ENCODE data around the gene ZCCHC24. TPM values are rescaled to one million over a fixed set of nuclear protein-coding genes. Genes with fewer than 3 reads are reported as not detected.

ZCCHC24 gene
- total RNA-seq, 1 donor from 2014 or later: 6.3 TPM

Other genes starting within 250 kb of the ZCCHC24 start
- 48.6 and 58.7 TPM in 2 replicates for gene PPIF, start 98.2 kb downstream of the ZCCHC24 start, total RNA-seq
- 0.35 and 0.52 TPM in 2 replicates for gene EIF5AL1, start 66.9 kb upstream of the ZCCHC24 start, total RNA-seq
- not detected in 2 replicates for gene SFTPA2, start 114.8 kb upstream of the ZCCHC24 start, total RNA-seq
- not detected in 2 replicates for gene SFTPA1, start 165.3 kb upstream of the ZCCHC24 start, total RNA-seq